ENCODE results near the gene PRTN3.

- TF ChIP-seq ZNF565 (CRISPR knock-in tag; conservative IDR thresholded peaks at IDR 0.05; ENCODE audit: low read depth) (no peak), ARNTL (CRISPR knock-in tag; IDR thresholded peaks at IDR 0.05; ENCODE audit: borderline replicate concordance, low read depth) (no peak), CREB5 (CRISPR knock-in tag; IDR thresholded peaks at IDR 0.05; ENCODE audit: low read depth) (no peak), PATZ1 (CRISPR knock-in tag; IDR thresholded peaks at IDR 0.05; ENCODE audit: borderline replicate concordance) (no peak), RARB (CRISPR knock-in tag; IDR thresholded peaks at IDR 0.05) (no peak), CSDC2 (CRISPR knock-in tag; IDR thresholded peaks at IDR 0.05) (no peak), TOX (CRISPR knock-in tag; IDR thresholded peaks at IDR 0.05; ENCODE audit: borderline replicate concordance) (no peak), TSHZ2 (CRISPR knock-in tag; IDR thresholded peaks at IDR 0.05) (no peak), ZNF8 (CRISPR knock-in tag; IDR thresholded peaks at IDR 0.05) (no peak), POU6F1 (CRISPR knock-in tag; IDR thresholded peaks at IDR 0.05; ENCODE audit: borderline replicate concordance, low read depth) (no peak), TCF4 (CRISPR knock-in tag; IDR thresholded peaks at IDR 0.05; ENCODE audit: borderline replicate concordance) (no peak), ESRRG (CRISPR knock-in tag; IDR thresholded peaks at IDR 0.05) (no peak), ZC3H10 (CRISPR knock-in tag; IDR thresholded peaks at IDR 0.05) (no peak), ZNF70 (CRISPR knock-in tag; IDR thresholded peaks at IDR 0.05) (no peak)
These were observed 26.4 kb upstream of the PRTN3 start for GRCh38 chr19:814152-815078.
